Measurements from ENCODE around the gene VWA2.
A peak's percentile ranks its signal among the peaks of the same experiment; 100 is the strongest.
"Not testable (repeated sequence)": the region's sequence is repeated elsewhere in the genome, so short reads cannot be mapped to it uniquely, and the experiment has no call there.

VWA2 gene

GRCh38 chr10:114326795-114327194 lies 87.7 kb downstream of the VWA2 start:
- no peak for TF ChIP-seq CTCF (conservative IDR thresholded peaks at IDR 0.05)
- H3K27ac ChIP-seq, result no peak overlapping the region

- H3K27ac ChIP-seq, result peak overlapping the region; percentile 60
Observed at GRCh38 chr10:114327537-114328440, 88.7 kb downstream of the VWA2 start.

GRCh38 chr10:114328441-114328812 lies 89.4 kb downstream of the VWA2 start:
- no peak for TF ChIP-seq CTCF (conservative IDR thresholded peaks at IDR 0.05)
- no peak overlapping the region; the same call in 1 of the 2 replicates for H3K27ac ChIP-seq

More at GRCh38 chr10:114327537-114328440, 88.7 kb downstream of the VWA2 start:
- no peak for TF ChIP-seq CTCF (conservative IDR thresholded peaks at IDR 0.05)

- H3K27ac ChIP-seq, result no peak overlapping the region; the same call in 1 of the 2 replicates
- TF ChIP-seq CTCF (conservative IDR thresholded peaks at IDR 0.05), result no peak
Observed at GRCh38 chr10:114328874-114329273, 89.8 kb downstream of the VWA2 start.

- no peak overlapping the region for H3K27ac ChIP-seq
- TF ChIP-seq CTCF (conservative IDR thresholded peaks at IDR 0.05), result no peak
Observed at GRCh38 chr10:114329634-114330365, 90.7 kb downstream of the VWA2 start.

- no peak for TF ChIP-seq CTCF (conservative IDR thresholded peaks at IDR 0.05)
- no peak overlapping the region for H3K27ac ChIP-seq
Observed at GRCh38 chr10:114332301-114333192, 93.5 kb downstream of the VWA2 start.

- H3K27ac ChIP-seq, result not testable (repeated sequence)
Observed at GRCh38 chr10:114333441-114333840, 94.4 kb downstream of the VWA2 start.
